HG03095 (cell line): Measurements from ENCODE around the gene OSBPL5.

Source experiments
- ATAC-seq: cut with Tn5 transposase; IDR thresholded peaks from one replicate; pipeline ENCODE4 v1.9.1; 2021; ENCODE audit warnings: moderate library complexity; ENCODE audit not compliant: unreplicated experiment

The OSBPL5 gene

GRCh38 chr11:3164138-3164551 lies 965 bp downstream of the OSBPL5 start:
- no peak for ATAC-seq

- ATAC-seq, result no peak
Observed at GRCh38 chr11:3163241-3163981, 1.7 kb downstream of the OSBPL5 start.

- ATAC-seq, result no peak
Observed at GRCh38 chr11:3162410-3163240, 2.5 kb downstream of the OSBPL5 start.

- ATAC-seq, result no peak
Observed at GRCh38 chr11:3161720-3162409, 3.2 kb downstream of the OSBPL5 start.

- no peak for ATAC-seq
Observed at GRCh38 chr11:3161309-3161708, 3.8 kb downstream of the OSBPL5 start.

GRCh38 chr11:3160252-3161031 lies 4.7 kb downstream of the OSBPL5 start:
- ATAC-seq, result no peak

GRCh38 chr11:3159296-3160190 lies 5.6 kb downstream of the OSBPL5 start:
- no peak for ATAC-seq

GRCh38 chr11:3158821-3159220 lies 6.3 kb downstream of the OSBPL5 start:
- ATAC-seq, result no peak

- no peak for ATAC-seq
Observed at GRCh38 chr11:3158131-3158591, 6.9 kb downstream of the OSBPL5 start.

GRCh38 chr11:3157381-3158130 lies 7.6 kb downstream of the OSBPL5 start:
- ATAC-seq, result no peak

GRCh38 chr11:3156661-3157311 lies 8.3 kb downstream of the OSBPL5 start:
- no peak for ATAC-seq

- ATAC-seq, result no peak
Observed at GRCh38 chr11:3156282-3156660, 8.8 kb downstream of the OSBPL5 start.

GRCh38 chr11:3155691-3156258 lies 9.3 kb downstream of the OSBPL5 start:
- ATAC-seq, result no peak

GRCh38 chr11:3155216-3155615 lies 9.9 kb downstream of the OSBPL5 start:
- no peak for ATAC-seq

GRCh38 chr11:3154001-3154599 lies 11.0 kb downstream of the OSBPL5 start:
- ATAC-seq, result no peak

GRCh38 chr11:3153291-3153861 lies 11.7 kb downstream of the OSBPL5 start:
- ATAC-seq, result no peak

GRCh38 chr11:3152471-3153110 lies 12.5 kb downstream of the OSBPL5 start:
- ATAC-seq, result no peak
